ENCODE measurements around the gene RABEP1.

DNA sequence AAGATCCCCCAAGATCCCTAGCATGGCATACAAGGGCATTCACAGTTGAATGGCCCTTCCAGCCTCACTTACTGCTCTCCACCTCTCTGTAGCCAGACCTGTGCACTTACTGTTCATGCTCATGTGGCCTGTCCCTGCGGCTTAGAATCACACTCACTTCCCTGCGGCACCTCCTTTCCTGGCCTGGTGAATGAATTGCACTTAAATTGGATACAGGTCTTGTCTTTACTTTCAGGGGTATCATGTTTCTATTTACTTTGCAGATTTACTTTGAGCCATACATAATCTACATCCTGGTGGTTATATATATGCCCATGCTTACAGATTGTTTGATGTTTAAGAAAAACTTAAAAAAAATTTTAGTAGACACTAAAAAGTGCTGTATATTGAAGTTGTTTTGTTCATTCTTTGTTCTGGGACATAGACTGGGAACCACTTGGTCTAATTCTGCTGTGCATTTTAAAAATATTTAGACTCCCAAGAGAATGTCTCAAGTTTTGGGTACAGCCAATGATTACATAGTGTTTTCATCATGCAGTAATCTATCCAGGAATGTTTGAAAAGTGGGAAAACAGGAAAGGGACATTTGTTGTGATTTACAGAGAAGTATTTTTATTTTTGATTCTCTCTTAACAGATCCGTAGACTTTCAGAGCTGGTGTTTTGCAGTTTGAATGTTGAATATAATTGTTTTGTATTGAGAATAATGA is 73.5 kb downstream of the RABEP1 start:
- TF ChIP-seq EZH2 (IDR thresholded peaks at IDR 0.05) (no peak), POLR2AphosphoS5 (IDR thresholded peaks at IDR 0.05; ENCODE audit: borderline replicate concordance, low read depth, low read length) (no peak), FOXP2 (optimal IDR thresholded peaks at IDR 0.05; ENCODE audit: control extremely low read depth, extremely low read length, insufficient read depth) (no peak)
